Measurements from ENCODE around the gene CLECL1.

DNA sequence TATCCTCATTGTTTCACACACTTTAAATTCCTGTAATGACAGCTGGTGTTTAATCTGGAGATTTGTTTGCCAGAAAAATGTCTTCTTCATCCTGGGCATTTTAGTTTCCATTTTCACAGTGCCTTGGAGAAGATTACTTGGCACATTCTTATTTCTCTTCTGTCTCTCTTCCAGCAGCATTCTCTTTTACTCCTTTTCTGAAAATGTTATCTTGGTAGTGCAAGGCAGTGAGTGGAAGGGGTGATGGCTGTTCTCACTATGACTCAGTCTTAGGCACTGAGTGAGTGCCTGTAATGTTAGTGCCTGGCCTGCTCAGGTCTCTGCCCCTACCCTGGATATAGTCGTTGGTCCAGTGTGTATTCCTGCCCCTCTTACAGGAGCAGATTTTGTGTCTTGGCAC is 13.1 kb downstream of the CLECL1 start:
- TF ChIP-seq, protein P1, sequence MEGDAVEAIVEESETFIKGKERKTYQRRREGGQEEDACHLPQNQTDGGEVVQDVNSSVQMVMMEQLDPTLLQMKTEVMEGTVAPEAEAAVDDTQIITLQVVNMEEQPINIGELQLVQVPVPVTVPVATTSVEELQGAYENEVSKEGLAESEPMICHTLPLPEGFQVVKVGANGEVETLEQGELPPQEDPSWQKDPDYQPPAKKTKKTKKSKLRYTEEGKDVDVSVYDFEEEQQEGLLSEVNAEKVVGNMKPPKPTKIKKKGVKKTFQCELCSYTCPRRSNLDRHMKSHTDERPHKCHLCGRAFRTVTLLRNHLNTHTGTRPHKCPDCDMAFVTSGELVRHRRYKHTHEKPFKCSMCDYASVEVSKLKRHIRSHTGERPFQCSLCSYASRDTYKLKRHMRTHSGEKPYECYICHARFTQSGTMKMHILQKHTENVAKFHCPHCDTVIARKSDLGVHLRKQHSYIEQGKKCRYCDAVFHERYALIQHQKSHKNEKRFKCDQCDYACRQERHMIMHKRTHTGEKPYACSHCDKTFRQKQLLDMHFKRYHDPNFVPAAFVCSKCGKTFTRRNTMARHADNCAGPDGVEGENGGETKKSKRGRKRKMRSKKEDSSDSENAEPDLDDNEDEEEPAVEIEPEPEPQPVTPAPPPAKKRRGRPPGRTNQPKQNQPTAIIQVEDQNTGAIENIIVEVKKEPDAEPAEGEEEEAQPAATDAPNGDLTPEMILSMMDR (IDR thresholded peaks at IDR 0.05; ENCODE audit: low read depth, low read length): no peak
- no peak for TF ChIP-seq EZH2phosphoT487 (IDR thresholded peaks at IDR 0.05; ENCODE audit: low read depth)

Data from OCI-LY3 (cell line).